Neuronal stem cell (in vitro differentiated cells): ENCODE results near the gene NOVA2.

Experiments
- DNase-seq: peaks from one replicate; pipeline ENCODE4 v3.0.0-alpha.2; 2013; ENCODE audit warnings: low spot score
- H2AFZ ChIP-seq: one replicate; pipeline ENCODE4 v1.6.1; 2013; ENCODE audit warnings: mild to moderate bottlenecking, low read length, inconsistent platforms
- H2AK5ac ChIP-seq: 2 replicates; pipeline ENCODE4 v1.6.1; 2013; ENCODE audit warnings: low read depth, mild to moderate bottlenecking, inconsistent platforms, low read length, moderate library complexity, mixed read lengths
- H2BK120ac ChIP-seq: 2 replicates; pipeline ENCODE4 v1.6.1; 2013; ENCODE audit warnings: low read depth, mild to moderate bottlenecking, inconsistent platforms, low read length, moderate library complexity, mixed read lengths
- H2BK12ac ChIP-seq: one replicate; pipeline ENCODE4 v1.6.1; 2013; ENCODE audit warnings: low read length, inconsistent platforms
- H2BK15ac ChIP-seq: 2 replicates; pipeline ENCODE4 v1.6.1; 2013; ENCODE audit warnings: mild to moderate bottlenecking, low read length, inconsistent platforms, mixed read lengths
- H2BK5ac ChIP-seq: one replicate; pipeline ENCODE4 v1.6.1; 2013; ENCODE audit warnings: inconsistent platforms, mild to moderate bottlenecking, low read length, moderate library complexity
- H3K14ac ChIP-seq: one replicate; pipeline ENCODE4 v1.6.1; 2013; ENCODE audit warnings: low read length, inconsistent platforms
- H3K18ac ChIP-seq: 2 replicates; pipeline ENCODE4 v1.6.1; 2013; ENCODE audit warnings: low read length, inconsistent platforms
- H3K23ac ChIP-seq: 2 replicates; pipeline ENCODE4 v1.6.1; 2013; ENCODE audit warnings: low read depth, mild to moderate bottlenecking, mixed read lengths, low read length, inconsistent platforms; ENCODE audit not compliant: poor library complexity
- H3K27ac ChIP-seq: replicated peaks from 3 replicates; pipeline ENCODE4 v1.5.1; 2013; ENCODE audit warnings: low read length, inconsistent platforms
- H3K27me3 ChIP-seq, 3 experiments: 2 replicates each; pipeline ENCODE4 v1.6.1; 2013; ENCODE audit warnings: low read length in 3 of 3, mild to moderate bottlenecking in 2 of 3, inconsistent platforms in 1 of 3, low read depth in 1 of 3, mixed read lengths in 1 of 3, moderate library complexity in 1 of 3; ENCODE audit not compliant: control insufficient read depth in 3 of 3, insufficient read depth in 3 of 3
- H3K36me3 ChIP-seq, 2 donors: replicated peaks in 1 of 2; 2 replicates each; pipeline ENCODE4 v1.6.1; 2013; ENCODE audit warnings: low read length in 2 of 2; ENCODE audit not compliant: control insufficient read depth in 2 of 2, insufficient read depth in 2 of 2
- H3K4ac ChIP-seq: 2 replicates; pipeline ENCODE4 v1.6.1; 2013; ENCODE audit warnings: inconsistent platforms, mild to moderate bottlenecking, low read length, moderate library complexity
- H3K4me1 ChIP-seq, 2 donors: 1 replicate in 1 of 2; 2 replicates in 1 of 2; pipeline ENCODE4 v1.6.1; 2013; ENCODE audit warnings: low read length in 2 of 2, low read depth in 1 of 2; ENCODE audit not compliant: control insufficient read depth in 2 of 2, insufficient read depth in 1 of 2
- H3K4me2 ChIP-seq: one replicate; pipeline ENCODE4 v1.6.1; 2013; ENCODE audit warnings: mild to moderate bottlenecking, low read length, inconsistent platforms; ENCODE audit not compliant: insufficient read depth, poor library complexity, severe bottlenecking
- H3K4me3 ChIP-seq, 2 donors: 2 replicates each; pipeline ENCODE4 v1.5.1; 2013; ENCODE audit warnings: low read length in 2 of 2, mild to moderate bottlenecking in 2 of 2, inconsistent platforms in 1 of 2, moderate library complexity in 1 of 2
- H3K79me1 ChIP-seq: one replicate; pipeline ENCODE4 v1.6.1; 2013; ENCODE audit warnings: low read depth, mild to moderate bottlenecking, inconsistent platforms, low read length, moderate library complexity
- H3K9ac ChIP-seq: one replicate; pipeline ENCODE4 v1.6.1; 2013; ENCODE audit warnings: mild to moderate bottlenecking, low read depth, low read length, inconsistent platforms; ENCODE audit not compliant: poor library complexity
- H3K9me3 ChIP-seq, 2 donors: replicated peaks in 1 of 2; 2 replicates each; pipeline versions ENCODE3 to v1.6.1; 2013; ENCODE audit warnings: low read length in 2 of 2, mild to moderate bottlenecking in 2 of 2, inconsistent platforms in 1 of 2, low read depth in 1 of 2, mixed read lengths in 1 of 2, moderate library complexity in 1 of 2; ENCODE audit not compliant: control insufficient read depth in 2 of 2, insufficient read depth in 1 of 2
- H4K8ac ChIP-seq: one replicate; pipeline ENCODE4 v1.6.1; 2013; ENCODE audit warnings: low read depth, mild to moderate bottlenecking, inconsistent platforms, low read length, moderate library complexity
- H4K91ac ChIP-seq: one replicate; pipeline ENCODE4 v1.6.1; 2013; ENCODE audit warnings: low read length, low read depth, mild to moderate bottlenecking, inconsistent platforms; ENCODE audit not compliant: poor library complexity
- WGBS, 2 donors: extraction: QIAGEN DNeasy Blood & Tissue Kit; methylation state at CpG; one replicate each; pipeline ENCODE4 v1.1.7; 2013; ENCODE audit warnings: missing lambda C conversion rate in 2 of 2, mixed read lengths in 1 of 2; ENCODE audit not compliant: insufficient read length in 2 of 2, insufficient replicate concordance in 1 of 2; ENCODE audit errors: extremely low coverage in 2 of 2; 5-methylcytosine and 5-hydroxymethylcytosine counted together

NOVA2 gene

GRCh38 chr19:45900738-45901431 is 72.8 kb downstream of the NOVA2 start:
- Histone ChIP-seq H2BK120ac (peak overlapping the region; percentile 4), H3K14ac (no peak overlapping the region), H3K9ac (peak overlapping the region; percentile 82), H3K9me3 (no peaks in the 10 kb centered on the region), H2BK15ac (no peak overlapping the region), H2BK12ac (no peak overlapping the region), H3K4me2 (peak overlapping the region; percentile 91), H3K36me3 (peaks cover 11 to 38% of the 10 kb centered on the region in 2 donors), H4K91ac (no peak overlapping the region), H3K27ac (no peak overlapping the region), H3K27me3 (peaks cover 0 to 19% (median 9%) of the 10 kb centered on the region in 3 experiments), H2AK5ac (peak overlapping the region; percentile 61), H3K4me3 (peak overlapping the region; percentile 79 to 81), H2BK5ac (no peak overlapping the region), H3K18ac (peak overlapping the region; percentile 90), H4K8ac (no peak overlapping the region), H3K23ac (peak overlapping the region; percentile 45), H3K4ac (no peak overlapping the region), H3K79me1 (peaks cover 6% of the 10 kb centered on the region), H2AFZ (no peak overlapping the region), H3K4me1 (peaks cover 6 to 8% of the 10 kb centered on the region in 2 donors)
- no peak for DNase-seq
- no CpG with 5 or more reads among the region's 22 CpGs for WGBS, 2 donors

GRCh38 chr19:45899919-45900589 is 73.6 kb downstream of the NOVA2 start:
- H4K91ac ChIP-seq, result no peak overlapping the region
- no peak overlapping the region for H3K9ac ChIP-seq
- no peaks in the 10 kb centered on the region for H3K9me3 ChIP-seq
- no peak overlapping the region for H2BK5ac ChIP-seq
- H3K4me3 ChIP-seq, result no peak overlapping the region
- H3K27ac ChIP-seq, result no peak overlapping the region
- H4K8ac ChIP-seq, result no peak overlapping the region
- no peak overlapping the region for H2AK5ac ChIP-seq
- H3K27me3 ChIP-seq, result peaks cover 0 to 19% (median 9%) of the 10 kb centered on the region in 3 experiments
- WGBS, 2 donors, result 100% methylated on average over 1 of the region's 4 CpGs; no CpG with 5 or more reads in 1 of the 2 donors
- H2BK15ac ChIP-seq, result no peak overlapping the region
- no peak overlapping the region for H3K18ac ChIP-seq
- H3K4ac ChIP-seq, result no peak overlapping the region
- no peak for DNase-seq
- H3K36me3 ChIP-seq, result peaks cover 16 to 45% of the 10 kb centered on the region in 2 donors
- no peak overlapping the region for H2BK120ac ChIP-seq
- no peak overlapping the region for H3K23ac ChIP-seq
- no peak overlapping the region for H3K14ac ChIP-seq
- no peak overlapping the region for H2AFZ ChIP-seq
- H2BK12ac ChIP-seq, result no peak overlapping the region
- H3K4me2 ChIP-seq, result no peak overlapping the region
- peaks cover 6% of the 10 kb centered on the region for H3K79me1 ChIP-seq
- peaks cover 8% of the 10 kb centered on the region in 2 donors for H3K4me1 ChIP-seq

GRCh38 chr19:45899253-45899652 is 74.4 kb downstream of the NOVA2 start:
- no peak overlapping the region for H3K14ac ChIP-seq
- no peak overlapping the region for H3K9ac ChIP-seq
- H2BK12ac ChIP-seq, result no peak overlapping the region
- no peak overlapping the region for H3K18ac ChIP-seq
- no peak overlapping the region for H3K4ac ChIP-seq
- H2BK5ac ChIP-seq, result no peak overlapping the region
- H3K27me3 ChIP-seq, result peaks cover 0 to 19% (median 9%) of the 10 kb centered on the region in 3 experiments
- no peak overlapping the region for H3K4me3 ChIP-seq
- no CpG with 5 or more reads among the region's 7 CpGs for WGBS, 2 donors
- H3K36me3 ChIP-seq, result peaks cover 16 to 49% of the 10 kb centered on the region in 2 donors
- peaks cover 8% of the 10 kb centered on the region in 2 donors for H3K4me1 ChIP-seq
- no peak overlapping the region for H3K23ac ChIP-seq
- no peak overlapping the region for H2BK15ac ChIP-seq
- H2AK5ac ChIP-seq, result no peak overlapping the region
- no peak overlapping the region for H2AFZ ChIP-seq
- H4K8ac ChIP-seq, result no peak overlapping the region
- H4K91ac ChIP-seq, result no peak overlapping the region
- H2BK120ac ChIP-seq, result no peak overlapping the region
- H3K9me3 ChIP-seq, result no peaks in the 10 kb centered on the region
- no peak for DNase-seq
- no peak overlapping the region for H3K4me2 ChIP-seq
- H3K27ac ChIP-seq, result no peak overlapping the region
- peaks cover 6% of the 10 kb centered on the region for H3K79me1 ChIP-seq

- no peak for DNase-seq
- no peak overlapping the region for H2AFZ ChIP-seq
- WGBS, 2 donors, result no CpG with 5 or more reads among the region's 8 CpGs
These were observed 76.3 kb downstream of the NOVA2 start for GRCh38 chr19:45897261-45897812.

More at GRCh38 chr19:45897261-45897812, 76.3 kb downstream of the NOVA2 start:
- Histone ChIP-seq H2AK5ac (no peak overlapping the region), H2BK5ac (no peak overlapping the region), H3K27ac (no peak overlapping the region), H3K18ac (no peak overlapping the region), H3K4ac (no peak overlapping the region), H3K23ac (no peak overlapping the region), H4K8ac (no peak overlapping the region), H3K9me3 (no peaks in the 10 kb centered on the region), H2BK12ac (no peak overlapping the region), H4K91ac (no peak overlapping the region), H3K79me1 (peaks cover 6% of the 10 kb centered on the region), H3K9ac (no peak overlapping the region), H3K36me3 (peaks cover 17 to 52% of the 10 kb centered on the region in 2 donors), H3K14ac (no peak overlapping the region), H3K4me1 (peaks cover 6 to 8% of the 10 kb centered on the region in 2 donors), H3K27me3 (peaks cover 0 to 19% (median 9%) of the 10 kb centered on the region in 3 experiments), H3K4me2 (no peak overlapping the region), H2BK15ac (no peak overlapping the region), H3K4me3 (no peak overlapping the region), H2BK120ac (no peak overlapping the region)
